ENCODE data around the gene GRK6. TPM values are rescaled to one million over a fixed set of nuclear protein-coding genes. Genes with fewer than 3 reads are reported as not detected.
A peak's percentile ranks its signal among the peaks of the same experiment; 100 is the strongest.

Gene GRK6
- total and polyA plus RNA-seq, 9 of the 15 experiments (the other 6 are each of a cell fraction or from before 2014, with no cell fraction given): 0.63 to 122 (median 44.5) TPM

DNA sequence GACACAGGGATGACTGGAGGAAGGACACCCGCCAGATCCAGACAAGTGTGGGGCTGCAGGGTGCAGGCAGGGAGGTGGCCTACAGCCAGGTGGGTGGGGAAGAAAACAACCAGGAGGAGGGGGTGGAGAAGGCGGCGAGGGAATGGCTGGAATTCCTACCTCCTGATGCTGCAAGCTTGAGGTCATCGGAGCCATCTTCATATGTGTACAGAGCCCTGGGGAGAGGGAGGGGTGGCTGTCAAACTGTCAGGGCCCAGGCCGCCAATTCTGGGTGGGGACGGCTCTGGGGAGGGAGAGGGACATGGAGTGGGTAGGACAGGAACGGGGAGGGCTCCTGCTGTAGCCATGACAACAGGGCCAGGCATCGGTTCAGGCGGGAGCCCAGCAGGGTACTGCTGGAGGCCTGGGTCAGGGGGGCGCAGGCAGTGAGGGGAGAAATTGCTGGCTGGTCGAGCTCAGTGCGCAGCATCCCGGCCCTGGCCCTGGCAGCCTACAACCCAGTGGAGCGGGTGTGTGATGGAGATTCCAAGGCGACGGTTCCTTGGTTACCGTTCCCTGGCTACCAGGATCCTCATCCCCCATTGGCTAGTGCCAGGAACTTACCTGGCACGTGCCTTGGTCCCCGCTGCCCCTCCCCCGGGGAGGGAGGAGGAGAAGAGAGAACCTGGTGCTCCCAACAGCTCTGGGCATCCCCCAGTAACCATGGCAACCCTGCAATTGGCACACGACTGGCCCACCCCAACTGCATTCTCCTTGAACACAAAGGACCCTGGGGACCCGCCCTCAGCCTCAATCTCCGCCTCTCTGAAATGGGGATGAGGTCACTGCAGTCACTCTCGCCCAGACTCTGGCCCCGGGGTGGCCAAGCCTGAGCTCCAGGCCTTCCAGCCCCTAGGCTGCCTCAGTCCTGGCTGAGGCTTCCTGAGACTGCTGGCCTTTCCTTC is 42.5 kb downstream of the GRK6 start:
- peak overlapping the region in 1 of 2 experiments; percentile 22; a peak in 2 of 4 replicates for H3K9ac ChIP-seq (ENCODE audit: insufficient read depth in 1 of 2, low read depth in 2 of 2, low read length in 2 of 2)
- POLR2A ChIA-PET: interaction anchor here (0.5 to 2.3 kb wide), 4 partner anchors 9 to 21 kb away, joined by 3 to 9 read pairs (median 4); no protein-coding TSS in a partner anchor
- peak; percentile 45; the same call in 1 of the 2 replicates for TF ChIP-seq RBFOX2 (IDR thresholded peaks at IDR 0.05; ENCODE audit: low read depth, low read length)
- peak in 1 of 2 experiments; percentile 68; a peak in 1 of 4 replicates for TF ChIP-seq CSDE1 (IDR thresholded peaks at IDR 0.05)
- TF ChIP-seq RBM22 (IDR thresholded peaks at IDR 0.05; ENCODE audit: low read depth, low read length, poor library complexity, severe bottlenecking): peak; percentile 51
- TF ChIP-seq SAFB (IDR thresholded peaks at IDR 0.05; ENCODE audit: borderline replicate concordance, low read depth, low read length): no peak
- TF ChIP-seq NR2F6 (CRISPR knock-in tag; IDR thresholded peaks at IDR 0.05): no peak
- 0 out of 2 replicates have a peak, but pooled peaks have one; percentile 30 for TF ChIP-seq HDAC2 (IDR thresholded peaks at IDR 0.05)
- peak; percentile 92 for TF ChIP-seq RFX1 (IDR thresholded peaks at IDR 0.05)
- TF ChIP-seq NCOR1 (IDR thresholded peaks at IDR 0.05): no peak
- TF ChIP-seq, protein P1, sequence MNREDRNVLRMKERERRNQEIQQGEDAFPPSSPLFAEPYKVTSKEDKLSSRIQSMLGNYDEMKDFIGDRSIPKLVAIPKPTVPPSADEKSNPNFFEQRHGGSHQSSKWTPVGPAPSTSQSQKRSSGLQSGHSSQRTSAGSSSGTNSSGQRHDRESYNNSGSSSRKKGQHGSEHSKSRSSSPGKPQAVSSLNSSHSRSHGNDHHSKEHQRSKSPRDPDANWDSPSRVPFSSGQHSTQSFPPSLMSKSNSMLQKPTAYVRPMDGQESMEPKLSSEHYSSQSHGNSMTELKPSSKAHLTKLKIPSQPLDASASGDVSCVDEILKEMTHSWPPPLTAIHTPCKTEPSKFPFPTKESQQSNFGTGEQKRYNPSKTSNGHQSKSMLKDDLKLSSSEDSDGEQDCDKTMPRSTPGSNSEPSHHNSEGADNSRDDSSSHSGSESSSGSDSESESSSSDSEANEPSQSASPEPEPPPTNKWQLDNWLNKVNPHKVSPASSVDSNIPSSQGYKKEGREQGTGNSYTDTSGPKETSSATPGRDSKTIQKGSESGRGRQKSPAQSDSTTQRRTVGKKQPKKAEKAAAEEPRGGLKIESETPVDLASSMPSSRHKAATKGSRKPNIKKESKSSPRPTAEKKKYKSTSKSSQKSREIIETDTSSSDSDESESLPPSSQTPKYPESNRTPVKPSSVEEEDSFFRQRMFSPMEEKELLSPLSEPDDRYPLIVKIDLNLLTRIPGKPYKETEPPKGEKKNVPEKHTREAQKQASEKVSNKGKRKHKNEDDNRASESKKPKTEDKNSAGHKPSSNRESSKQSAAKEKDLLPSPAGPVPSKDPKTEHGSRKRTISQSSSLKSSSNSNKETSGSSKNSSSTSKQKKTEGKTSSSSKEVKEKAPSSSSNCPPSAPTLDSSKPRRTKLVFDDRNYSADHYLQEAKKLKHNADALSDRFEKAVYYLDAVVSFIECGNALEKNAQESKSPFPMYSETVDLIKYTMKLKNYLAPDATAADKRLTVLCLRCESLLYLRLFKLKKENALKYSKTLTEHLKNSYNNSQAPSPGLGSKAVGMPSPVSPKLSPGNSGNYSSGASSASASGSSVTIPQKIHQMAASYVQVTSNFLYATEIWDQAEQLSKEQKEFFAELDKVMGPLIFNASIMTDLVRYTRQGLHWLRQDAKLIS (CRISPR knock-in tag; IDR thresholded peaks at IDR 0.05): no peak
- TF ChIP-seq, protein P2, sequence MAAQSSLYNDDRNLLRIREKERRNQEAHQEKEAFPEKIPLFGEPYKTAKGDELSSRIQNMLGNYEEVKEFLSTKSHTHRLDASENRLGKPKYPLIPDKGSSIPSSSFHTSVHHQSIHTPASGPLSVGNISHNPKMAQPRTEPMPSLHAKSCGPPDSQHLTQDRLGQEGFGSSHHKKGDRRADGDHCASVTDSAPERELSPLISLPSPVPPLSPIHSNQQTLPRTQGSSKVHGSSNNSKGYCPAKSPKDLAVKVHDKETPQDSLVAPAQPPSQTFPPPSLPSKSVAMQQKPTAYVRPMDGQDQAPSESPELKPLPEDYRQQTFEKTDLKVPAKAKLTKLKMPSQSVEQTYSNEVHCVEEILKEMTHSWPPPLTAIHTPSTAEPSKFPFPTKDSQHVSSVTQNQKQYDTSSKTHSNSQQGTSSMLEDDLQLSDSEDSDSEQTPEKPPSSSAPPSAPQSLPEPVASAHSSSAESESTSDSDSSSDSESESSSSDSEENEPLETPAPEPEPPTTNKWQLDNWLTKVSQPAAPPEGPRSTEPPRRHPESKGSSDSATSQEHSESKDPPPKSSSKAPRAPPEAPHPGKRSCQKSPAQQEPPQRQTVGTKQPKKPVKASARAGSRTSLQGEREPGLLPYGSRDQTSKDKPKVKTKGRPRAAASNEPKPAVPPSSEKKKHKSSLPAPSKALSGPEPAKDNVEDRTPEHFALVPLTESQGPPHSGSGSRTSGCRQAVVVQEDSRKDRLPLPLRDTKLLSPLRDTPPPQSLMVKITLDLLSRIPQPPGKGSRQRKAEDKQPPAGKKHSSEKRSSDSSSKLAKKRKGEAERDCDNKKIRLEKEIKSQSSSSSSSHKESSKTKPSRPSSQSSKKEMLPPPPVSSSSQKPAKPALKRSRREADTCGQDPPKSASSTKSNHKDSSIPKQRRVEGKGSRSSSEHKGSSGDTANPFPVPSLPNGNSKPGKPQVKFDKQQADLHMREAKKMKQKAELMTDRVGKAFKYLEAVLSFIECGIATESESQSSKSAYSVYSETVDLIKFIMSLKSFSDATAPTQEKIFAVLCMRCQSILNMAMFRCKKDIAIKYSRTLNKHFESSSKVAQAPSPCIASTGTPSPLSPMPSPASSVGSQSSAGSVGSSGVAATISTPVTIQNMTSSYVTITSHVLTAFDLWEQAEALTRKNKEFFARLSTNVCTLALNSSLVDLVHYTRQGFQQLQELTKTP (IDR thresholded peaks at IDR 0.05; ENCODE audit: low read depth in 1 of 2, partially characterized antibody in 2 of 2): no peak
- no peak for TF ChIP-seq TAF1 (IDR thresholded peaks at IDR 0.05; ENCODE audit: control insufficient read depth, extremely low read depth, insufficient read depth, low read length, severe bottlenecking)
- TF ChIP-seq MAFF (IDR thresholded peaks at IDR 0.05; ENCODE audit: low read length): no peak
- no peak for TF ChIP-seq NRF1 (conservative IDR thresholded peaks at IDR 0.05 in 1 of 2, IDR thresholded peaks at IDR 0.05 in 1 of 2)

More for the DNA sequence above, 42.5 kb downstream of the GRK6 start:
- ATAC-seq (no peak), DNase-seq (ENCODE audit: extremely low read depth in 1 of 4, low spot score in 3 of 4) (peak in 2 of 4 experiments; percentile 43 to 45), FAIRE-seq (no peak)
- CTCF ChIA-PET (ENCODE audit: low intra/inter-chr PET ratio): no interaction called here
- H3K36me3 ChIP-seq (ENCODE audit: control insufficient read depth, insufficient read depth, low read length): peaks cover 57% of the 10 kb centered on the region; the same call in 2 of the 3 replicates
- no peaks in the 10 kb centered on the region; the same call in 1 of the 2 replicates for H4K20me1 ChIP-seq (replicated peaks; ENCODE audit: control insufficient read depth, insufficient read depth, low read length)
- no peaks in the 10 kb centered on the region for H3K27me3 ChIP-seq (ENCODE audit: control insufficient read depth in 2 of 2, insufficient read depth in 2 of 2, low read length in 2 of 2)
- in situ Hi-C loops (cut with MboI): no loop called here
- H3K27ac ChIP-seq (ENCODE audit: extremely low read depth, low read depth, low read length): no peak overlapping the region
- BruUV-seq (replicated peaks): no TSS peak
- peaks cover 4% of the 10 kb centered on the region for H3K9me3 ChIP-seq (replicated peaks; ENCODE audit: control insufficient read depth, insufficient read depth, low read depth, low read length)
- peaks cover 2 to 44% of the 10 kb centered on the region in 2 experiments for H3K4me1 ChIP-seq (replicated peaks in 1 of 2; ENCODE audit: control insufficient read depth in 2 of 2, insufficient read depth in 2 of 2, low read length in 2 of 2)
- no peaks in the 10 kb centered on the region for H3K9me1 ChIP-seq (ENCODE audit: control insufficient read depth, insufficient read depth, low read length)
- no peak overlapping the region for H3K4me3 ChIP-seq
- intact Hi-C loops (cut with micrococcal nuclease): no loop called here
- WGBS (ENCODE audit: insufficient coverage, low coverage, missing lambda C conversion rate): 83% methylated on average over 20 of the region's 25 CpGs
- H3K4me2 ChIP-seq (ENCODE audit: insufficient read depth, low read length): no peak overlapping the region
- H3K79me2 ChIP-seq (ENCODE audit: control insufficient read depth, insufficient read depth, low read length): peaks cover 36% of the 10 kb centered on the region
- H2AFZ ChIP-seq (ENCODE audit: low read depth, low read length): no peak overlapping the region

All from K562 (cell line).